Activated naive CD8-positive, alpha-beta T cell (primary cell): ENCODE data around the gene PRX.
"Not testable (repeated sequence)": the region's sequence is repeated elsewhere in the genome, so short reads cannot be mapped to it uniquely, and the experiment has no call there.

Experiments
- H3K27ac Mint-ChIP-seq: one replicate; pipeline ENCODE4 v1.8.0; 2021; ENCODE audit warnings: mixed read lengths
- H3K27me3 Mint-ChIP-seq: one replicate; pipeline ENCODE4 v1.8.0; 2021; ENCODE audit warnings: mixed read lengths
- H3K36me3 Mint-ChIP-seq: one replicate; pipeline ENCODE4 v1.8.0; 2021; ENCODE audit warnings: mixed read lengths
- H3K4me1 Mint-ChIP-seq: one replicate; pipeline ENCODE4 v1.8.0; 2021; ENCODE audit warnings: low read depth, mixed read lengths
- H3K4me3 Mint-ChIP-seq: one replicate; pipeline ENCODE4 v1.8.0; 2021; ENCODE audit warnings: mild to moderate bottlenecking, mixed read lengths
- H3K9me3 Mint-ChIP-seq: one replicate; pipeline ENCODE4 v1.8.0; 2021; ENCODE audit warnings: low read depth, mixed read lengths

The PRX gene

GRCh38 chr19:40444825-40445312, 31.7 kb upstream of the PRX start:
- Mint-ChIP-seq H3K36me3 (peaks cover 5% of the 10 kb centered on the region), H3K9me3 (no peaks in the 10 kb centered on the region), H3K27me3 (no peaks in the 10 kb centered on the region), H3K4me1 (peaks cover 20% of the 10 kb centered on the region), H3K4me3 (peak overlapping the region; percentile 100), H3K27ac (peak overlapping the region; percentile 74)

GRCh38 chr19:40444000-40444824, 31.0 kb upstream of the PRX start, which contains the start of gene SERTAD3:
TSS of gene SERTAD3 (minus strand) at chr19:40444335. CDS start at chr19:40442080, 2,255 bp downstream.
- Mint-ChIP-seq H3K4me3 (peak within 1 kb of the TSS; percentile 100), H3K27ac (peak within 1 kb of the TSS; percentile 96), H3K36me3 (peaks cover 2% of the 10 kb centered on the region), H3K27me3 (no peaks in the 10 kb centered on the region), H3K4me1 (peaks cover 20% of the 10 kb centered on the region), H3K9me3 (no peaks in the 10 kb centered on the region)

- Mint-ChIP-seq H3K4me3 (peak overlapping the region; percentile 100), H3K36me3 (peaks cover 2% of the 10 kb centered on the region), H3K27ac (peak overlapping the region; percentile 97), H3K27me3 (no peaks in the 10 kb centered on the region), H3K9me3 (no peaks in the 10 kb centered on the region), H3K4me1 (peaks cover 20% of the 10 kb centered on the region)
These were observed 30.2 kb upstream of the PRX start for GRCh38 chr19:40443131-40443999.

GRCh38 chr19:40442328-40443130, 29.4 kb upstream of the PRX start:
- peaks cover 22% of the 10 kb centered on the region for H3K4me1 Mint-ChIP-seq

GRCh38 chr19:40441719-40442253, 28.6 kb upstream of the PRX start:
- H3K36me3 Mint-ChIP-seq: peaks cover 2% of the 10 kb centered on the region
- peak overlapping the region; percentile 100 for H3K4me3 Mint-ChIP-seq
- peaks cover 22% of the 10 kb centered on the region for H3K4me1 Mint-ChIP-seq
- no peaks in the 10 kb centered on the region for H3K27me3 Mint-ChIP-seq
- no peaks in the 10 kb centered on the region for H3K9me3 Mint-ChIP-seq
- peak overlapping the region; percentile 97 for H3K27ac Mint-ChIP-seq

More at GRCh38 chr19:40442328-40443130, 29.4 kb upstream of the PRX start:
- Mint-ChIP-seq H3K4me3 (peak overlapping the region; percentile 100), H3K9me3 (no peaks in the 10 kb centered on the region), H3K27ac (peak overlapping the region; percentile 97), H3K36me3 (peaks cover 2% of the 10 kb centered on the region), H3K27me3 (no peaks in the 10 kb centered on the region)

GRCh38 chr19:40438284-40438683, 25.1 kb upstream of the PRX start:
- no peak overlapping the region for H3K4me3 Mint-ChIP-seq
- no peaks in the 10 kb centered on the region for H3K27me3 Mint-ChIP-seq

GRCh38 chr19:40433391-40434216, 20.4 kb upstream of the PRX start:
- no peaks in the 10 kb centered on the region for H3K36me3 Mint-ChIP-seq
- H3K4me3 Mint-ChIP-seq: peak overlapping the region; percentile 92
- no peaks in the 10 kb centered on the region for H3K27me3 Mint-ChIP-seq

More at GRCh38 chr19:40438284-40438683, 25.1 kb upstream of the PRX start:
- peaks cover 26% of the 10 kb centered on the region for H3K4me1 Mint-ChIP-seq
- H3K36me3 Mint-ChIP-seq: peaks cover 2% of the 10 kb centered on the region
- H3K27ac Mint-ChIP-seq: peak overlapping the region; percentile 58
- H3K9me3 Mint-ChIP-seq: no peaks in the 10 kb centered on the region

GRCh38 chr19:40432760-40433159, 19.6 kb upstream of the PRX start:
- Mint-ChIP-seq H3K4me1 (peaks cover 12% of the 10 kb centered on the region), H3K27ac (peak overlapping the region; percentile 98), H3K4me3 (peak overlapping the region; percentile 92)
- H3K36me3 Mint-ChIP-seq, H3K9me3 Mint-ChIP-seq, H3K27me3 Mint-ChIP-seq: not testable (repeated sequence)

More at GRCh38 chr19:40433391-40434216, 20.4 kb upstream of the PRX start:
- Mint-ChIP-seq H3K4me1 (peaks cover 14% of the 10 kb centered on the region), H3K9me3 (no peaks in the 10 kb centered on the region), H3K27ac (peak overlapping the region; percentile 98)

GRCh38 chr19:40431698-40432097, 18.5 kb upstream of the PRX start:
- Mint-ChIP-seq H3K27ac (no peak overlapping the region), H3K4me1 (peaks cover 12% of the 10 kb centered on the region), H3K27me3 (no peaks in the 10 kb centered on the region), H3K4me3 (no peak overlapping the region), H3K36me3 (no peaks in the 10 kb centered on the region), H3K9me3 (no peaks in the 10 kb centered on the region)

GRCh38 chr19:40430242-40430641, 17.1 kb upstream of the PRX start:
- H3K9me3 Mint-ChIP-seq, H3K36me3 Mint-ChIP-seq, H3K4me3 Mint-ChIP-seq, H3K27ac Mint-ChIP-seq, H3K27me3 Mint-ChIP-seq: not testable (repeated sequence)
- H3K4me1 Mint-ChIP-seq: peaks cover 14% of the 10 kb centered on the region

- H3K4me1 Mint-ChIP-seq: peaks cover 14% of the 10 kb centered on the region
- not testable (repeated sequence) for H3K27ac Mint-ChIP-seq, H3K36me3 Mint-ChIP-seq, H3K4me3 Mint-ChIP-seq, H3K9me3 Mint-ChIP-seq, H3K27me3 Mint-ChIP-seq
These were observed 15.0 kb upstream of the PRX start for GRCh38 chr19:40428197-40428596.

- Mint-ChIP-seq H3K4me1 (peaks cover 25% of the 10 kb centered on the region), H3K27me3 (no peaks in the 10 kb centered on the region), H3K4me3 (peak within 1 kb of the TSS; percentile 99), H3K27ac (peak within 1 kb of the TSS; percentile 98), H3K9me3 (no peaks in the 10 kb centered on the region), H3K36me3 (peaks cover 5% of the 10 kb centered on the region)
These were observed 12.5 kb upstream of the PRX start, which contains the start of gene SERTAD1 for GRCh38 chr19:40425450-40426287. TSS of gene SERTAD1 (minus strand) at chr19:40425992. CDS start at chr19:40423546, 2,446 bp downstream.
